Activated CD8-positive, alpha-beta memory T cell treated with anti-CD3 and anti-CD28 coated beads, Interleukin-2, amount 50 U/mL, for 24 hours (primary cell): ENCODE measurements around the gene COQ6.
"Not testable (repeated sequence)": the region's sequence is repeated elsewhere in the genome, so short reads cannot be mapped to it uniquely, and the experiment has no call there.

Experiments
- DNase-seq: peaks from one replicate; pipeline ENCODE4 v3.0.0-alpha.2; 2020; ENCODE audit errors: extremely low read depth

The COQ6 gene

GRCh38 chr14:73977896-73978295 is 27.8 kb downstream of the COQ6 start:
- DNase-seq: no peak

GRCh38 chr14:73988065-73988464 is 38.0 kb downstream of the COQ6 start:
- no peak for DNase-seq

- not testable (repeated sequence) for DNase-seq
Observed at GRCh38 chr14:73988656-73989055, 38.6 kb downstream of the COQ6 start.

DNA sequence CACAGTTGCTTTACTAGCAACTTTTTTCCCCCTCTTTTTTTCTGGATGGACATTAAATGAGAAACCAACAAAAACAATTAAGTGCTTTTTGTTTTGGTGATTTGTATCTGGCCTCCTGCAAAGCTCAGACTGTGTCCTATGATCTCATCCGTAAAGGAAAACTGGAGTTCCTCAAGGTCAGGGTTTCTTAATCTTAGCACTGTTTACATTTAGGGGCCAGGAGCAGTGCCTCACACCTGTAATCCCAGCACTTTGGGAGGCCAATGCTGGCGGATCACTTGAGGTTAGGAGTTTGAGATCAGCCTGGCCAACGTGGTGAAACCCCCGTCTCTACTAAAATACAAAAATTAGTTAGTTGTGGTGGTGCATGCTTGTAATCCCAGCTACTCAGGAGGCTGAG is 41.0 kb downstream of the COQ6 start:
- DNase-seq: no peak

DNA sequence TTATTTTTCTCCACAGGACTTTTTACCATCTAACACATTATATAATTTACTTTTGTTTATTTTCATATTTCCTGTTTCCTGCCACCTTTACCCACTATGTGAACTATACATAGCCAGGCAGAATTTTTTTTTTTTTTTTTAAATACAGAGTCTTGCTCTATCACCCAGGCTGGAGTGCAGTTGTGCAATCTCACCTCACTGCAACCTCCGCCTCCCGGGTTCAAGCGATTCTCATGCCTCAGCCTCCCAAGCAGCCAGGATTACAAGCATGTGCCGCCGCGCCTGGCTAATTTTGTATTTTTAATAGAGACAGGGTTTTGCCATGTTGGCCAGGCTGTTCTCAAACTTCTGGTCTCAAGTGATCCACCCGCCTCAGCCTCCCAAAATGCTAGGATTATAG is 44.8 kb downstream of the COQ6 start:
- not testable (repeated sequence) for DNase-seq

DNA sequence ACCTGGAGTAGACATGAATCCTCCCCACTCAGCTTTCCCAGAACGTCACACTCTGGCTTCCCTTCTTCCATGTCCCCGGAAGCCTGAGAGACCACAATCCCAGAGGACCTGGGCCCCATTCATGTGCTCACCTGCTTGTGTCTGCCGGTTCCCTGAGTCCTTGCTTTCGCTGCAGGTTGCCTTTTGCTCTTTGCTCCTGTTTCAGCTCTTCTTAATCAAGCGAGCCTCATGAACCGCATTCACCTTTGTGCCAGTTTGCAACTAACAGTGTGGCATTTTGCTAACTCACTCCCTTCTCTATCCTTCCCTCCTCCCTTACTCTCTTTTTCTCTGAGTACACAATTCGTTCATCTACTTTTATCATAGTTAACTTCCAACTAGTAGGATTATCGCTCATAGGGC is 45.9 kb downstream of the COQ6 start:
- DNase-seq: no peak

- no peak for DNase-seq
Observed at GRCh38 chr14:73996731-73997107, 46.6 kb downstream of the COQ6 start.

DNA sequence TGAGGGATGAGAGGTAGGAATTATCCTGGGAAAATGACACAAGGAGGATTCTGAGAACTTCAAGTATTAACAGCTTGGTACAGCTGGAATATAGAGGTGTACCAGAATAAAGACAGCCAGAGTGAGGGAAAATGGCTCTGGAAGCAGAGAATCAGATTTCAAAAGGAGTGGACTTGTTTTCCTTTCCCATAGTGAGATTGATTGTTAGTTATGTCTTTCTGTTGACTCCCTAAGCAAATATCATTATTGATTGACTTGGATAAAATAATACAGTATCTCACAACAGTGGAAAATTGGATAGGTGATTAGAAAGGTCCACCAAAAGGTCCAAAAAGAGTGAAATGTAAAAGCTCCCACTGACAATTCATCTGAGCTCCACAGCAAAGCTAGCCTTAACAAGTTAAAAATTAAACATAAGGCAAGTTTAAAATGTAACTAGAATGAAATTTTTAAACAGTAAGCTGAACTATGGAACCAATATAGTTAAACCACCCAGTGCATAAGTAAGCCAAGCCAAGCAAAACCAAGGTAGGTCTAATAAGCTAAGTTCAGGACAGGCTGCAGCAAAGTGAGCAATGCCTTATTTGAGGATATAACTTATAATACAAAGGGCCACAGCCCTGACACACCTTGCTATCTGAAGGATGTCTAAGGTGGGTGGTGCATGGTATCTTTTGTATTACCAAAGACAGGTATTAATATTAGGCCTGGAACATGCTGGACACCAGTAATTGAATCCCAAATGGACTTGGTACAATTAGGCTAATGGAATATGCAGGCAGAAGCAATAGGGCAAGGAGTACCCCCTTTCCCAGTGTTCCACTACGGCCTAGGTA is 47.2 kb downstream of the COQ6 start:
- no peak for DNase-seq

- DNase-seq: no peak
Observed at GRCh38 chr14:73997944-73998447, 47.9 kb downstream of the COQ6 start.

DNA sequence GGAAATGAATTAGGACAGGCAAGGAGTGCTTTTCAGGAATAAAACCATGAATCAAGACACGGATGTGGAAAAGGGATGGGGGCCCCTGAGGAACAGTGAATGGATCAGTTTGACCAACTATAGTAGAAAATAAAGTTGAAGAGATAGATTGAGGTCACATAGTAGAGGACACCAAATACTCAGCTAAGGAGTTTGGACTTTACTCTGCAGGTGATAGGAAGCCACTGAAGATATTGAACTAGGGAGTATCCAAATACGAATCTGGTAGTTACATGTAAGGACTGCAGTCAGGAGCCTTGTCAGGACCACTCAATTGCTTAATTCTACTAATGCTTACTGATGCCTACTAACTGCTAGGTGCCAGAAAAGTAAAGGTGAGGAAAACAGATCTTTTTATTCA is 48.6 kb downstream of the COQ6 start:
- no peak for DNase-seq

DNA sequence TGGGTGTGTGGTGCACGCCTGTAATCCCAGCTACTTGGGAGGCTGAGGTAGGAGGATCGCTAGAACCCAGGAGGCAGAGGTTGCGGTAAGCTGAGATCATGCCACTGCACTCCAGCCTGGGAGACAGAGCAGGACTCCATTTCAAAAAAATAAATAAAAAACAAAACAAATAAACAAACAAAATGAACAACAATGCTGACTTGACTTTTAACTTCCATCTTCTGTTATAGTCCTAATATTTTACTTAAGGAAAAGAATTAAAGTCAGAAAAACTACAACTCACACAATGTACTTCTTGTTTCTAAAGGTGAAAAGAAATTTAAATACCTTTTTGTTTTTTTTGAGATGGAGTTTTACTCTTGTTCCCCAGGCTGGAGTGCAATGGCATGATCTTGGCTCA is 55.6 kb downstream of the COQ6 start:
- not testable (repeated sequence) for DNase-seq

GRCh38 chr14:74008843-74009499 is 58.9 kb downstream of the COQ6 start:
- DNase-seq: no peak
